SH-SY5Y (cell line): ENCODE measurements around the gene SLK.

Experiments used
- GATA2 ChIP-seq: IDR thresholded peaks from 2 replicates; pipeline ENCODE4 v1.6.1; 2011; ENCODE audit warnings: mild to moderate bottlenecking, low read depth, low read length
- GATA3 ChIP-seq: IDR thresholded peaks from 2 replicates; pipeline ENCODE4 v1.6.1; 2011; ENCODE audit warnings: low read depth, mild to moderate bottlenecking, low read length, moderate library complexity

DNA sequence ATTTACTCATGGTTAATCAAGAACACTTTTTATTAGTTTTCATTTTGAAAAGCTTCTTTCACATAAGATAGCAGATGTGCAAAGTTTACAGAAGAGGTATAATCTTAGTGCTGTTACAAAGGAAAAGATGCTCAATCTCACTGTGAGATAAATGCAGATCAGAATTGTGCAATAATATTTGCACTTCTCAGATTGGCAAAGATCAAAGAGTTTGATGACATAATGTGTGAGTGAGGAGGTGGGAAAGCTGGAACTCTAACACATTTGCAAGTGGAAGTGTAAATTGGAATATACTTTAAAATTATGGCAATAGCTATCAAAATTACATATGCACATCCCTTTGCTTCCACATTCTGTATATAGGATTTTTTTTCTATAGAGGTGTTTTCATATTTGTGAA, 27.4 kb upstream of the SLK start:
- TF ChIP-seq GATA2 (no peak), GATA3 (no peak)
